A673 (cell line): Measurements from ENCODE around the gene CUL1.

Experiments used
- CTCF ChIP-seq: fragments of 300-800, 200-600 bp; sonication (generic); conservative IDR thresholded peaks from 2 replicates; pipeline ENCODE4 v1.5.1; 2017; ENCODE audit warnings: low read depth, mild to moderate bottlenecking, antibody characterized with exemption, low read length, moderate library complexity, mixed read lengths
- EZH2 ChIP-seq: fragments of 200-600 bp; sonication (generic); IDR thresholded peaks from 2 replicates; pipeline ENCODE4 v1.6.1; 2017; ENCODE audit warnings: borderline replicate concordance, low read depth, mild to moderate bottlenecking, mixed read lengths, antibody characterized with exemption, low read length; ENCODE audit not compliant: poor library complexity, severe bottlenecking

GRCh38 chr7:148699024-148699781 is 500 bp downstream of the CUL1 start:
- TF ChIP-seq CTCF (no peak), EZH2 (no peak)
